HG03575 (cell line): Measurements from ENCODE around the gene TMPRSS9.

Experiments
- ATAC-seq: cut with Tn5 transposase; IDR thresholded peaks from one replicate; pipeline ENCODE4 v1.9.1; 2021; ENCODE audit not compliant: unreplicated experiment, insufficient number of reproducible peaks, low FRiP score; ENCODE audit errors: extremely low read depth

TMPRSS9 gene

DNA sequence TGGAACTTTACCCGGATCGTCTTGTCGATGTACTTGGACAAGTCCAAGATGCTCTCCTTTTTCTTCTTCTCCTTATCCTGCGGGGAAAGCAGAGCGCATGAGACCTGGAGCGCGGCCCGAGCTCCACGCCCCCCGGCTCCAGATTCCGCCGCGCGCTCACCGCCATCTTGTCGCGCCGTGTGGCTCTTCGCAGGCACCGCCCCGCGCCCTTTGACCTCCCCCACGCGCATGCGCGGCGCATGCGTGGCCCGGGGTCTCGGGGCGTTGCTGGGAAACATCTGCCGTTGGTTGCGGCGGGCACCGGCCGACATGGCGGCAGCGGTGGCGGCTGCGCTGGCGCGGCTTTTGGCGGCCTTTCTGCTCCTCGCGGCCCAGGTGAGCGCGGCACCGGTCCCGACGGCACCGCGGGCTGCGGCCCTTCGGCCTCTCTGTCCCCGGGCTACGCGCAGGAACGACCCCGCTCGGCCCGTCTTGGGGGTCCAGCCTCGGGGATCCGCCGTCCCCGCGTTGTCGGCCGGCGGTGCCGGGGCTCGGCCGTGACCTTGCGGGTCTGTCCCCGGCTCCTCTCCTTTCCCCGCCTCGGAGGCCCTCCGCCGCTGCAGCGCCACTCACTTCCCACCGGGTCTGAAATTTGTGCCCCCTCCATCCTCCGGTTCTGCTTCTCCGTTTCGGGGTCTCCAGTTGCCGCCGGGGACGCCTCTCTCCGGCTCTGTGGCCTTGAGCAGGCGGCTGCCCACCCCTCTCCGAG is 31.5 kb upstream of the TMPRSS9 start, which contains the start of the genes LSM7 and SPPL2B:
TSS of gene LSM7 (minus strand) at position 186 of the 748 bp plus-strand sequence. CDS start at position 166, 20 bp downstream.
TSS of gene SPPL2B (plus strand) at position 284 of the 748 bp plus-strand sequence. CDS start at position 310, 26 bp downstream.
- ATAC-seq, result no peak

DNA sequence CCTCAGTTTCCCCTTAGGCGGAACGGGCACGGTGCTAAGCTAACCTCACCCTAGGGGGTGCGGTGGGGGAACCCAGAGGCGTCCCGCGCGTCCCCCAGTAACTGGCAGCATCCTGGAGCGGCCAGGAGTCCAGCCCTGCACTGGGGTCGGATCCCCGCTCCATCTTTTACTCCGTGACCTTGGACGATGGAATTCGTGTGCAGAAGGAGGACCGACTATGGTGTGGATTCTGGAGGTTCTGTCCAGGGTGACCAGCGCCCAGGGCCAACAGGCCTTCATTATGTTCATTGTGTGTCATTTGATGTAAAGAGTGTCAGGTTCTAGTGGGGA is 31.0 kb upstream of the TMPRSS9 start:
- ATAC-seq, result no peak

- ATAC-seq, result no peak
Measured at GRCh38 chr19:2329501-2329916, 30.6 kb upstream of the TMPRSS9 start.

- no peak for ATAC-seq
Measured at GRCh38 chr19:2330255-2330631, 29.8 kb upstream of the TMPRSS9 start.

DNA sequence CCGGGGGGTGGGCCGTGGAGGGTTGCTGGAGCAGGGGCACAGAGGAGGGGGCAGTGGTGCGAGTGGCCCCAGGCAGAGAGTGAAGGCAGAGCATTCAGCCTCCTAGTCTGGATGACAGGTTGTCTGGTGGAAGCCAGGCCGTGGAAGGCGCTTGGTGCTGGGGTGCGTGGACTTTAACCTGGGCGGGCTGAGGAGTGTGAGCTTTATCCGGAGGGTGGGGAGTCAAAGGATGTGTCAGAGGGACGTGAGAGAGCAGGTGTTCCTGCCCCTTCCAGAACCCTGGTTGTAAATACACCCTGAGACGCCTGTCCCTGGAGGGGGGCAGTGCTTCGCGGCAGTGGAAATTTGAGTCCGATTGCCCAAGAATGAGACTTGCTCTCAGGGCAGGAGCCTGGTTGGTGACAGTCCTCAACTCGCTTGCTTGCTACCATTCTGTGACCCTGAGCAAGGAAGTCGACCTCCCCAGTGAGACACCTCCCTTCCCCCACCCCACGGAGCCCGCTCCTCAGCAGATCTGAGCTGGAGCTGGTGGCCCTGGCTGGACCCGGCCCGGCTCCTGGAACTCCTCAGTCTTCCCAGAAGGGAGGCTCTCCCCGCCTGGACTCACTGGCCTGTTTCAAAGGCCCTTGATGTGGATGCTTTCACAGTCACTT is 29.3 kb upstream of the TMPRSS9 start:
- no peak for ATAC-seq

DNA sequence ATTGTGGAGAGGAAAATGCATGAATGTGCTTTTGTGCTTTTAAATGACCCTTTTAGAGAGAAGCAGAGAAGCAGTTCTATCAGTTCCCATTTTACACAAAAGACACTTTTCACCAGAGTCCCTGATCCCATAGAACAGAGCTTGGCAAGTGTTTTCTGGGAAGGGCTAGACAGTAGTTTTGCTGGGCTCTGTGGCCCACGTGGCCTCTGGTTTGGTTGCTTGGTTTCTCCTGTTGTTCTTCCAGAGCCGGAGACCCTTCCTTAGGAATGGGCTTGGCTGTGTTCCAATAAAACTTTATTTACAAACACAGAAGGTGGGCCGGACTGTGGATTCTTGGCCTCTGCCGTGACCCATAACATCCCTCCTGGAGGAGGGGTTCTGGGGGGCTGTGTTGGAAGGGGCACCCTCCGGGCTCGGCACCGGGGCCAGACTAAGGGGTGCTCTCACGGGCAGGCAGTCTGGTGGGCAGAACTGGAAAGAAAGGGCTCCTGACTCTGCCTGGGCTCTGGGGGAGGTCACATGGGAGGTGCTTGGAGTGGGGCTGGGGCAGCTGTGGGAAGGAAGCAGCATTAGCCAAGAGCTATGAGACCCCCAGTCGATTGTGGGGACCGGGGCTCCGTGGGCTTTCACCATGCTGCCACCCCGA is 28.3 kb upstream of the TMPRSS9 start:
- ATAC-seq, result no peak

DNA sequence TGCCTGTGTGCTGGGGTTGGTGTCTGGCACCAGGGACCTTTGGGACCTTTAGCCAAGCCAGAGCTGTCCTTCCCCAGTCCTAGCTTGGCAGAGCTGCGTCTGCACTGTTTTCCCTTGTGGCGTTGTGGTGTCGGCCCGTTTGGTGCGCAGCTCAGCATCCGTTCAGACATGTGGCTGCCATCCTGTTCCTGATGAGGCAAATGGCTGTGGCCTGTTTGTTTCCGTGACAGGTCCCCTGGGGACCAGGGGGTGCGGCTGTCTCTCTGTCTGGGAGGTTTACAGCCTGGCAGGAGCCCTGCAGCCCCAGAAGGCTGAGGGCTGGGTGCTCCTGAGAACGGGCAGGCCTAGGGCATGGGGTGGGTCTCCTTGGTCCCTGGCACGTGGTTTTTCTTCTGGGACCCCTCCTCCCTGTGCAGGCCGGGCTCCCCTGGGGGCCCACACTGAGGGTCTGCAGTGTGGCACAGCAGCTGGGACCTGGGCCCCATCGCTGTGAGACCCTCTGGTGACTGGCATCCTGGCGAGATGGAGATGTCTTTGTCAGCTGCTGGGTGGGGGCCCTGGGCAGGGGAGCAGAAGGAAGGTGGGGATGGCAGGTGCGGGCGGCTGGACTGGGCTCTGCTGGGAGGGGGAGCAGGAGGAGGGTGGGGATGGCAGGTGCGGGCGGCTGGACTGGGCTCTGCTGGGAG is 27.6 kb upstream of the TMPRSS9 start:
- ATAC-seq, result no peak

GRCh38 chr19:2333027-2333806 is 26.8 kb upstream of the TMPRSS9 start:
- ATAC-seq, result no peak

DNA sequence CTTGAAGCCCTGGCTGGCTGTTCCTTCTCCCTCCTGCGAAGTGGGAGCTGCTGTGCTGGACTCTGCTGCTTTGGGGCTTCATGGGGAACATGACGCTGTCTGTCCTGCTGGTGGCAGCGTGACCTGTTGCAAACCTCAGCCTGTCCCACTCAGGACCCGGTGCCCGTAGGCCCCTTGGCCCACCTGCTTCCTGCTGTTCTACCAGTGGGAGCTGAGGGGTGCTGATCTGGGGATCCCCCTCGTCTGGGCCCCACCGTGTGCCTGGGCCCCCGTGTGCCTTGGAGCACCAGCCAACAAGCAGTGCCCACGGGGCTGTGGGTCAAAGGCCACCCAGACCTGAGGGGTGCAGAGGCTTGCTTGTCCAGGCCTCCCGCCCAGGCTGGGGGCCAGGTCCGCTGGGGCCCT is 26.3 kb upstream of the TMPRSS9 start:
- ATAC-seq, result no peak

- no peak for ATAC-seq
Measured at GRCh38 chr19:2334426-2334825, 25.6 kb upstream of the TMPRSS9 start.

- no peak for ATAC-seq
Measured at GRCh38 chr19:2334986-2335846, 24.8 kb upstream of the TMPRSS9 start.

GRCh38 chr19:2335848-2336247 is 24.2 kb upstream of the TMPRSS9 start:
- ATAC-seq, result no peak

DNA sequence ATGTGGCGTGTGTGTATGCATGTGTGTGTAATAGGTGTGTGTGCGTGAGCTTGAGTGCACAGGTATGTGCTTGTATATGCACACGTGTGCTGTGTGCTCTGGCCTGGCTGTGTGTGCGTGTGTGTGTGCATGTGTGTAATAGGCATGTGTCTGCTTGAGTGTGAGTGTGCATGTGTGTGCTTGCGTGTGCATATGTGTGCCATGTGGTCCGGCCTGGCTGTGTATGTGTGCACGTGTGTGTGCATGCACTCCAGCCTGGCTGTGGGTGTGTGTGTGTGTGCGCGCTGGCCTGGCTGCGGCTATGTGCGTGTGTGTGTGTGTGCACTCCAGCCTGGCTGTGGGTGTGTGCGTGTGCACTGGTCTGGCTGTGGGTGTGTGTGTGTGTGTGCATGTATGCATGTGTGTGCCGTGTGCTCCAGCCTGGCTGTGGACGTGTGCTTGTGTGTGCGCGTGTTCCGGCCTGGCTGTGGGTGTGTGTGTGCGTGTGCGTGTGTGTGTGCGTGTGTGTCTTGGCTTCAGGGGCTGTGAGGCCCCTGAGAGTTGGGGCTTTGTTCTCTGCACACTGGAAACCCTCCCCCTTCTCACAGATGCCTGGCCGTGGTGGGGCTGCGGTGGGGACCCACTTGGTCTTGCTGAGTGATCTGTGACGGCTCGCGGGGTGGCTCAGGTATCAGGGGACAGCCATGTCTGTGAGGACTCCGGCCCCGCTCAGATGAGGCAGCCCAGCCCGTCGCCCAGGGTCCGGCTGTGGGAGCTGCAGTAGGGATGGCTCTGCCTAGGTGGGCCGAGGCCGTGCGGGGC is 23.3 kb upstream of the TMPRSS9 start:
- no peak for ATAC-seq

- ATAC-seq, result no peak
Measured at GRCh38 chr19:2337329-2337707, 22.7 kb upstream of the TMPRSS9 start.

DNA sequence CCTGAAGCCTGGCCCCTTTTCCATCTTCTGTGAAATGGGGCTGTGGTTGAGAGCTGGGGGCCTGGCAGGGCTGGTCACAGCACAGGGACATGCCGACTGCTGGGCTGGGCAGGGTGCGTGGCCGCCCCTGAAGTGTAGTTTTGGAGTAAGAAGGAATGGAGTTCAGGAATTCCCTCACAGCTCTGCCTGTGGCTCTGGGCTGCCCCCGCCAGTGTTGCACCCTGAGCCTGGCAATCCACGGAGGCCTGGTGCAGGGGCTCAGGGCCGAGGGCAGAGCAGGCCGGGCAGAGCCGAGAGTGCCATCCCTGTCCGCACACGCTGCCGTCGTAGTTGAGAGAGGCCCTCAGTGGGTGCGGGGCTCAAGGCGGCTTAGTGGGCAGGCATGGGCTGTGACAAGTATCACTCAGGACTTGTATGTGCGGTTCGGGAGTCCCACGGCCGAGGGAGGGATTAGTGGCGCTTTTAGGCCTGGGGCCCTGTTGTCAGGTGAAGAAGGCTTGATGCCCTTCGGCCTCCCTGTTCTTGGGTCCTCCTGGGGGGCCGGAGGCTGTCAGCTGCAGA is 21.9 kb upstream of the TMPRSS9 start:
- no peak for ATAC-seq

GRCh38 chr19:2338751-2339643 is 21.1 kb upstream of the TMPRSS9 start:
- ATAC-seq, result no peak
